WERI-Rb-1 (cell line): ENCODE data around the gene POU1F1.
"Not testable (repeated sequence)": the region's sequence is repeated elsewhere in the genome, so short reads cannot be mapped to it uniquely, and the experiment has no call there.

Source experiments
- DNase-seq: peaks from one replicate; pipeline ENCODE4 v3.0.0-alpha.2; 2020
- H3K27ac ChIP-seq: fragments of 250-450 bp; sonication (Bioruptor Pico); 2 replicates; pipeline ENCODE4 v1.5.1; 2020; ENCODE audit warnings: mild to moderate bottlenecking, moderate library complexity
- H3K27me3 ChIP-seq: fragments of 250-450 bp; sonication (Bioruptor Pico); 2 replicates; pipeline ENCODE4 v1.5.1; 2021; ENCODE audit warnings: mild to moderate bottlenecking, low read depth, moderate library complexity; ENCODE audit not compliant: insufficient read depth, severe bottlenecking
- H3K36me3 ChIP-seq: fragments of 250-450 bp; sonication (Bioruptor Pico); 2 replicates; pipeline ENCODE4 v1.5.1; 2020; ENCODE audit warnings: mild to moderate bottlenecking, moderate library complexity
- H3K4me3 ChIP-seq: 2 replicates; pipeline ENCODE4 v1.5.1; 2011; ENCODE audit warnings: low read depth, mild to moderate bottlenecking, control low read depth, low read length
- H3K9me3 ChIP-seq: fragments of 250-450 bp; sonication (Bioruptor Pico); 2 replicates; pipeline ENCODE4 v1.5.1; 2021; ENCODE audit warnings: mild to moderate bottlenecking, moderate library complexity; ENCODE audit not compliant: severe bottlenecking
- TF ChIP-seq, protein P1 (sequence below): IDR thresholded peaks from 2 replicates; pipeline ENCODE4 v1.5.1; 2011; ENCODE audit warnings: low read depth, mild to moderate bottlenecking, control low read depth, inconsistent platforms, low read length

POU1F1 gene

GRCh38 chr3:87248831-87249230 lies 27.6 kb downstream of the POU1F1 start:
- DNase-seq = no peak
- Histone ChIP-seq H3K36me3 (peaks cover 11% of the 10 kb centered on the region), H3K9me3 (no peaks in the 10 kb centered on the region), H3K4me3 (no peak overlapping the region), H3K27me3 (no peaks in the 10 kb centered on the region), H3K27ac (no peak overlapping the region)
- TF ChIP-seq, protein P1, sequence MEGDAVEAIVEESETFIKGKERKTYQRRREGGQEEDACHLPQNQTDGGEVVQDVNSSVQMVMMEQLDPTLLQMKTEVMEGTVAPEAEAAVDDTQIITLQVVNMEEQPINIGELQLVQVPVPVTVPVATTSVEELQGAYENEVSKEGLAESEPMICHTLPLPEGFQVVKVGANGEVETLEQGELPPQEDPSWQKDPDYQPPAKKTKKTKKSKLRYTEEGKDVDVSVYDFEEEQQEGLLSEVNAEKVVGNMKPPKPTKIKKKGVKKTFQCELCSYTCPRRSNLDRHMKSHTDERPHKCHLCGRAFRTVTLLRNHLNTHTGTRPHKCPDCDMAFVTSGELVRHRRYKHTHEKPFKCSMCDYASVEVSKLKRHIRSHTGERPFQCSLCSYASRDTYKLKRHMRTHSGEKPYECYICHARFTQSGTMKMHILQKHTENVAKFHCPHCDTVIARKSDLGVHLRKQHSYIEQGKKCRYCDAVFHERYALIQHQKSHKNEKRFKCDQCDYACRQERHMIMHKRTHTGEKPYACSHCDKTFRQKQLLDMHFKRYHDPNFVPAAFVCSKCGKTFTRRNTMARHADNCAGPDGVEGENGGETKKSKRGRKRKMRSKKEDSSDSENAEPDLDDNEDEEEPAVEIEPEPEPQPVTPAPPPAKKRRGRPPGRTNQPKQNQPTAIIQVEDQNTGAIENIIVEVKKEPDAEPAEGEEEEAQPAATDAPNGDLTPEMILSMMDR = no peak

GRCh38 chr3:87248231-87248630 lies 28.2 kb downstream of the POU1F1 start:
- not testable (repeated sequence) for DNase-seq, H3K27ac ChIP-seq, H3K9me3 ChIP-seq, H3K27me3 ChIP-seq, H3K36me3 ChIP-seq, H3K4me3 ChIP-seq

GRCh38 chr3:87247430-87247773 lies 29.0 kb downstream of the POU1F1 start:
- no peak for DNase-seq
- no peaks in the 10 kb centered on the region for H3K9me3 ChIP-seq
- H3K27ac ChIP-seq = no peak overlapping the region
- H3K27me3 ChIP-seq = no peaks in the 10 kb centered on the region
- TF ChIP-seq, protein P1 = no peak
- H3K36me3 ChIP-seq = peaks cover 7% of the 10 kb centered on the region
- H3K4me3 ChIP-seq = no peak overlapping the region

DNA sequence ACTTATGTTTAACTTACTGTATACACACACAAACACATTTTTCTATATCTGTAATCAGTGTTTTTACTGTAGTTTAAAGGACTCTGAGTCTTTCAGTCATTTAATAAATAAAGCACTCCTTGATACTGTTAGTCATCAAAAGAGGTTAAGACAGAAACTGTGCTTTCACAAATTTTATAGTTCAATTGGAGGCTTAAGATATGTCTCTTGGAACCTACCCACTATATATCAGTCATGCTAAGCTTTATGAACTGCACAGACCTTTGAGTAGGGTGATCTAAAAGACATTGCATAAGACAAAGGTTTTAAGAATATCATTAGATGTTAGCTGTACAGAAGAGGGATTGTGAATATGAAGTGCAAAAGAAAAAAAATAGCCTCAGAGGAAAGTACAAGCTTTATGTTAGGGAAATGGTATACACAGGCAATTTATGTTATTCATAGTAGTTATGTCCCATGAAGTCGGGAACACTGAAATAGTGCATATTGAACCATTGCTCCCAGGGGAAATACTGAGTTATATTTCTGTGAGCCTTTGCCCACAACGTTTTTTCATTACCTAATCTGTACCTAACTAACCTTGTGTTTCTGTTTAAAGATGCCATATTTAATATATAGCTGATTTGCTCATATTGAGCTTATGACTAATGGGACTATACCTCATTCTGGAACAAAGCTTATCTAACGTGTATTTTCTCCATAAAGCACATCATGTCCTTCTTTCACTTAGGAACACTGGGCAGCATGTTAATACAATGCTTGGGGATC lies 29.5 kb downstream of the POU1F1 start:
- Histone ChIP-seq H3K27me3 (no peaks in the 10 kb centered on the region), H3K27ac (no peak overlapping the region), H3K36me3 (peaks cover 7% of the 10 kb centered on the region), H3K4me3 (no peak overlapping the region), H3K9me3 (no peaks in the 10 kb centered on the region)
- TF ChIP-seq, protein P1 = no peak
- no peak for DNase-seq

GRCh38 chr3:87236093-87236492 lies 40.3 kb downstream of the POU1F1 start:
- no peak for DNase-seq
- H3K4me3 ChIP-seq = no peak overlapping the region
- H3K27me3 ChIP-seq = no peaks in the 10 kb centered on the region
- TF ChIP-seq, protein P1 = no peak
- no peak overlapping the region for H3K27ac ChIP-seq
- no peaks in the 10 kb centered on the region for H3K9me3 ChIP-seq
- H3K36me3 ChIP-seq = peaks cover 3% of the 10 kb centered on the region; the same call in 1 of the 2 replicates

- no peak overlapping the region for H3K27ac ChIP-seq
These were observed 42.6 kb downstream of the POU1F1 start for GRCh38 chr3:87233805-87234204.

More at GRCh38 chr3:87233805-87234204, 42.6 kb downstream of the POU1F1 start:
- no peak overlapping the region for H3K4me3 ChIP-seq
- no peaks in the 10 kb centered on the region for H3K27me3 ChIP-seq
- H3K9me3 ChIP-seq = no peaks in the 10 kb centered on the region
- no peaks in the 10 kb centered on the region; the same call in 1 of the 2 replicates for H3K36me3 ChIP-seq
- TF ChIP-seq, protein P1 = no peak
- DNase-seq = no peak
